GM10266 (cell line): ENCODE results near the gene MAP2K7.

Experiments
- DNase-seq: peaks from one replicate; pipeline ENCODE4 v3.0.0; 2012; ENCODE audit errors: extremely low spot score
- TF ChIP-seq, protein P1 (sequence below): IDR thresholded peaks from 2 replicates; pipeline ENCODE4 v1.5.1; 2012; ENCODE audit warnings: mild to moderate bottlenecking, low read depth; ENCODE audit not compliant: control insufficient read depth, insufficient read depth; ENCODE audit errors: missing control alignments

Gene MAP2K7

DNA sequence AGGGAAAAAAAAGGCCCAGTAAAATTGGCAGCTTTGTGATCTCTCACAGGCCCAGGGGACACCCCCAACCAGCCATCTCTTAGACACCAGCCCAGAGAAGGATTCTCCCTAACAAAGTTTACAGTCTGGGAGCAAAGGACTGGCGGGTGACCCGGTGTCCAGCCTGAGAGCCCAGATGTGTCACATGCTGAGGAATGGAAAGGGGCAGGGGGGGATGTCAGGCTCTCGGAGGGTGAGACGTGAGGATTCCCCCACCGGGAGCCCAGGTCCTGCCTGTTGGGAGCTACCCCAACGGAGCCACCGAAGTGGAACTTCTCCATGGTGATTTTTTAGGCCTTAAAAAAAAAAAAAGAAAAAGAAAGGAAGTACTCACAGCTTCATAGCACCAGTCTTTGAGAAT is 27.1 kb downstream of the MAP2K7 start:
- DNase-seq, result no peak
- TF ChIP-seq, protein P1, sequence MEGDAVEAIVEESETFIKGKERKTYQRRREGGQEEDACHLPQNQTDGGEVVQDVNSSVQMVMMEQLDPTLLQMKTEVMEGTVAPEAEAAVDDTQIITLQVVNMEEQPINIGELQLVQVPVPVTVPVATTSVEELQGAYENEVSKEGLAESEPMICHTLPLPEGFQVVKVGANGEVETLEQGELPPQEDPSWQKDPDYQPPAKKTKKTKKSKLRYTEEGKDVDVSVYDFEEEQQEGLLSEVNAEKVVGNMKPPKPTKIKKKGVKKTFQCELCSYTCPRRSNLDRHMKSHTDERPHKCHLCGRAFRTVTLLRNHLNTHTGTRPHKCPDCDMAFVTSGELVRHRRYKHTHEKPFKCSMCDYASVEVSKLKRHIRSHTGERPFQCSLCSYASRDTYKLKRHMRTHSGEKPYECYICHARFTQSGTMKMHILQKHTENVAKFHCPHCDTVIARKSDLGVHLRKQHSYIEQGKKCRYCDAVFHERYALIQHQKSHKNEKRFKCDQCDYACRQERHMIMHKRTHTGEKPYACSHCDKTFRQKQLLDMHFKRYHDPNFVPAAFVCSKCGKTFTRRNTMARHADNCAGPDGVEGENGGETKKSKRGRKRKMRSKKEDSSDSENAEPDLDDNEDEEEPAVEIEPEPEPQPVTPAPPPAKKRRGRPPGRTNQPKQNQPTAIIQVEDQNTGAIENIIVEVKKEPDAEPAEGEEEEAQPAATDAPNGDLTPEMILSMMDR, result no peak

DNA sequence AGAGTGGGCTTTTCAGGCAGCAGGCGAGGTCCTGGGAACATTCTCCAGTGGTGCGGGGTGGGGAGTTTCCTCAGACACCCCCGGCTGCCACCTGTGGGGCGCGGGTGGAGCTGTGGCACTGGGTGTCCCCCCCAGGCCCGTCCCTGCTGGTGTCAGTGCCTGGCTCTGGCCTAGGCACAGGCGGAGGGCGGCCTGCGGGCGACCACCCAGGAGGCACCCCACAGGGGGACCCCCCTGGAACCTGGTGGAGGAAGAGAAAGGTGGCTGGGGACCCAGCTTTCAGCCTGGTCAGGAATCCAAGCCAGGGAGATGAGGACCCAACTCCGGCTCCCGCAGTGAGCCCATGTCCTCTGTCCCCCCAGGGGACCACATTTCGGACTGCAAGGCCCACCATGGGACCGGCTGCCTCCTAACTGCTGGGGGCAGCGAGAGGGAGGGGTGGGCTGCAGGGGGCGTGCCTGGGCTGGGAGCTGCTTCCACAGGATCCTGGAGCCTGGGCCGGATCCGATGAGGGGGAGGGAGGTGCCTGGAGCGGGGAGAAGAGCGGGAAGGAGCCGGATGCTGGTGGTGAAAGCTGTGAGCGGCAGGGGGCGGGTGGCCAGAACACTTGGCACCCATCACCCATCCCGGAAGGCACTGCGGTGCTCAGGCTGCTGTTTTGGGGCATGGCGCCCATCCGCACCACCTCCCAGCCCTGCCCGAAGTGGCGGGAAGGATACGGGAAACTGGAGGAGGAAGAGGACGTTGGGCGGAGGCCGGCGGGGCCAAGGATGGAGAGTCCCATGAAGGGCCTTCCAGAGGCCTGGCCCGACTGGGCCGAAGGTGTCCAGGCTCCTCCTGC is 27.8 kb downstream of the MAP2K7 start:
- DNase-seq, result no peak
- TF ChIP-seq, protein P1, result no peak

DNA sequence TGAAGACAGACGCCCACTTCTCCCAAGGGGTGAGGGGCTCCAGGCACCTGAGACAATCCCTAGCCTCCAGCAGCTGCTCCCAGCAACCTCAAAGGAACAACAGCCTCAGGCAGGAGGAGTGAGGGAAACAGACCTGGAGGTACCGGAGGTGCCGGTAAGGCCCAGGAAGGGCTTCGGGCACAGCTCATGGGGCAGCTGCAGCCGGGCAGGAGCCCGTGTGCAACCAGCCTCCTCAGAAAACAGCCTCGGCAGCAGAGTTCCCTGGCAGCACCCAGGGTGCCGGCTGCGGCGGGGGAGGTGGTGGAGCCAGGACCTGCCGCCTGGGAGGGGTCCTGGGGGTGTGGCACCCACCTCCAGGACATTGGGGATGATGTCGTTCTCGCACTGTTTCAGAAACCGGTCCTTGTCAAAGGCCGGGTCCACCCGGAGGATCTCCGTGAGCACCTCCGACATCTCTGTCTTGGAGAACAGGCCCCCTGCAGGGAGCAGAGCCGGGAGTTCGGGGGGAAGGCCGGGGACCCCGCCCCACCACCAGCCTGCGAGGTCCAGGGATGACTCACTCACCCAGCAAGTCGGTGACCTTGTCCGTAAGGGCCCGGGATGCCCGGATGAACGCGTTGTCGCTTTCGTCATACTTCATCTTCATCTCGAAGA is 28.7 kb downstream of the MAP2K7 start:
- DNase-seq, result no peak
- TF ChIP-seq, protein P1, result no peak

DNA sequence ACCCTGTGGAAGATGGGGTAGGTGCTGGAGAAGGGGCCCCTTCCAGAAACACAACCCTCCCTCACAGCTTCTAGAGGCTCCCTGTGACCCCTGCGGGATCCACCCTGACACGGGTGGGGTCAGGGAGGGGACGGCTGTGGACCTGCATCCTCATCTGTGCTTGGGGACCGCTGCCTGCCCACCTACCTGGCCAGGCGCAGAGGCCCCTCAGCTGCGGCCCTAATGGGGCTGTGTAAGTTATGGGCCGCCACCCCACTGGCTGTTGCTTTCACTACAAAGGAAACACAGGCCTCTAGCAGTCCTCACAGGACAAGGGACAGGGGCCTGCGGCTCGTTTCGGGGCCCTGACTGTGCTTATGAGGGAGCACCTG is 29.2 kb downstream of the MAP2K7 start:
- no peak for DNase-seq
- TF ChIP-seq, protein P1, result no peak

DNA sequence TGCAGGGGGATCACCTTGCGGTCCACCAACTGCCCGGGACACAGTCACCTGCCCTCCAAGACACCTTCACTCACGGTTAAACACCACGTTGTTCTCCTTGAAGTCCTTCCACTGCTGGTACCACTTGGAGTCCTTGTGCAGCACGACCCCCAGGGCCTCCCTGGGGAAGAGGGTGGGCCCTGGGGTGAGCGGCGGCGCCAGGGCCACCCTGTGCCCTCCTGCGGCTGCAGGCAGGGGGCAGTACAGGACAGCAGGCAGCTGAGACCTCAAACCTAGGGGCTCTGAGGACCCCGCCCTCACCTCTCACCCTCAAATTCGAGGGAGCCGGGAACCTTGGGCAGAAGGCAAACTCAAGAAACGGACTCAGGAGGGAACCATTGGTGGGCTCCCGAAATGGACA is 29.7 kb downstream of the MAP2K7 start:
- TF ChIP-seq, protein P1, result peak; percentile 5
- DNase-seq, result no peak

DNA sequence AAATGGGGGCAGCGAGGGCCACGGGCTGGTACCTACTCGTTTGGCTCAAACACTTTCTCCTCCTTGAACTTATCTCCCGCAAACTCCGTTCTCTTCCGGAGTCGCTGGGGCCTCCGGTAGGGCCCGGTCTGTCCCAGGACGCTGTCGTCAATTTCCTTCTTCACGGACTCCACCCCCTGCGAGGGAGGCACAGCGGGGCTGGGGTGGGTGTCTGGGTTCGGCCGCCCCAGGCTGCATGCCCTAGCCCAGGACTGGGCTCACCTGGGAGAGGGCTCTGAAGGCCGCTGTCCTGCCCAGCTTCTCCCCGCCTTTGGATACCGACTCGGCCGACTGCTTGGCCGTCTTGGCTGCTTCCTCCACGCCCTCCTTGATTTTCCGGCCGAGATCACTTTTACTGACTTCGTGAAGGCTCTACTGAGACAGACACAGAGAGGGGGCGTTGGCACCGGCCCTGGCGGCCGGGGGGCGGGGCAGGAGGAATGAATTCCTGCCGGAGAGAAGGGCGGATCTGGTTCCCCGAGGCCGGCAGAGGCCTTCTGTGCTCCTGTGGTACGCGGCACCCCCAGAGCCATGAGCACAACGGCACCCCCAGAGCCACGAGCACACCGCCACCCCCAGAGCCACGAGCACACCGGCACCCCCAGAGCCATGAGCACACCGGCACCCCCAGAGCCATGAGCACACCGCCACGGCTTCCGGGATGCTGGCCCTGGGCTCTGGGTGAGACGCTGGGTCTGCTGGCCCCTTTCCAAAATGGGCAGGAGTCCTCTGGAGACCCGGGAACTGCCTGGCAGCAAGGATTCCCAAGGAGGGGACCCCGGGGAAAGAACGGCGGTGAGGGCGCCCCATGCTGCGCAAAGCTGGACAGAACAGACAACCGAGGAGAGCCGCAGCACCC is 30.4 kb downstream of the MAP2K7 start:
- TF ChIP-seq, protein P1, result no peak
- DNase-seq, result no peak
